ENCODE results near the gene ABCG1. TPM values are rescaled to one million over a fixed set of nuclear protein-coding genes. Genes with fewer than 3 reads are reported as not detected.

ABCG1 gene
- total and polyA plus RNA-seq, 2 donors (not counting 3 experiments of a cell fraction or from before 2014, with no cell fraction given) = 6.7 to 19.6 TPM

- H3K4me3 ChIP-seq (replicated peaks in 1 of 3; ENCODE audit: insufficient read depth in 1 of 3, low read depth in 1 of 3, low read length in 3 of 3) = no peak overlapping the region
- ChIA-PET CTCF (interaction anchor here (1.2 kb wide), 1 partner anchor 29 kb away, joined by 3 read pairs; no protein-coding TSS in a partner anchor), POLR2A (no interaction called here)
- H2AFZ ChIP-seq (ENCODE audit: low read depth, low read length) = no peak overlapping the region
- FAIRE-seq (no peak), DNase-seq (ENCODE audit: low read depth, low spot score) (no peak)
- H3K4me2 ChIP-seq (ENCODE audit: insufficient read depth, low read length) = no peak overlapping the region
- H3K9ac ChIP-seq (replicated peaks; ENCODE audit: extremely low read depth, insufficient read depth, low read length) = no peak overlapping the region
- TF ChIP-seq JUN (IDR thresholded peaks at IDR 0.05; ENCODE audit: borderline replicate concordance, insufficient read depth, insufficient read length, low read depth) = no peak
- TF ChIP-seq, protein P1, sequence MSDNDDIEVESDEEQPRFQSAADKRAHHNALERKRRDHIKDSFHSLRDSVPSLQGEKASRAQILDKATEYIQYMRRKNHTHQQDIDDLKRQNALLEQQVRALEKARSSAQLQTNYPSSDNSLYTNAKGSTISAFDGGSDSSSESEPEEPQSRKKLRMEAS (IDR thresholded peaks at IDR 0.05; ENCODE audit: insufficient read depth, insufficient read length) = no peak
- TF ChIP-seq FOS (IDR thresholded peaks at IDR 0.05; ENCODE audit: borderline replicate concordance, insufficient read depth, low read length) = no peak
- TF ChIP-seq POLR2AphosphoS5 (IDR thresholded peaks at IDR 0.05; ENCODE audit: insufficient read depth, low read depth, low read length) = no peak
- no TSS peak for BruUV-seq (replicated peaks)
- H3K36me3 ChIP-seq (ENCODE audit: control insufficient read depth in 2 of 2, extremely low read depth in 1 of 2, insufficient read depth in 2 of 2, low read length in 2 of 2) = no peaks in the 10 kb centered on the region
- dilution Hi-C loops (cut with MboI; ENCODE audit: extremely low pct_ligation_motif_present, low sequenced_read_pairs) = no loop called here
- H3K9me1 ChIP-seq (replicated peaks; ENCODE audit: control insufficient read depth, extremely low read depth, insufficient read depth, low read length) = no peaks in the 10 kb centered on the region
- H3K9me3 ChIP-seq (replicated peaks; ENCODE audit: control insufficient read depth, insufficient read depth, low read length) = no peaks in the 10 kb centered on the region
- H3K27me3 ChIP-seq (ENCODE audit: control insufficient read depth in 2 of 2, insufficient read depth in 2 of 2, low read length in 2 of 2) = no peaks in the 10 kb centered on the region
- H3K27ac ChIP-seq (ENCODE audit: insufficient read depth, low read depth, low read length) = no peak overlapping the region
- no peaks in the 10 kb centered on the region for H3K4me1 ChIP-seq (ENCODE audit: control insufficient read depth, extremely low read depth, insufficient read depth, low read length)
- no peaks in the 10 kb centered on the region for H4K20me1 ChIP-seq (replicated peaks; ENCODE audit: control insufficient read depth, extremely low read depth, insufficient read depth, low read length)
- intact Hi-C loops (cut with micrococcal nuclease) = no loop called here
- no peaks in the 10 kb centered on the region for H3K79me2 ChIP-seq (ENCODE audit: control insufficient read depth, insufficient read depth, low read length)
Measured at GRCh38 chr21:42287193-42288083, 68.5 kb downstream of the ABCG1 start.

DNA sequence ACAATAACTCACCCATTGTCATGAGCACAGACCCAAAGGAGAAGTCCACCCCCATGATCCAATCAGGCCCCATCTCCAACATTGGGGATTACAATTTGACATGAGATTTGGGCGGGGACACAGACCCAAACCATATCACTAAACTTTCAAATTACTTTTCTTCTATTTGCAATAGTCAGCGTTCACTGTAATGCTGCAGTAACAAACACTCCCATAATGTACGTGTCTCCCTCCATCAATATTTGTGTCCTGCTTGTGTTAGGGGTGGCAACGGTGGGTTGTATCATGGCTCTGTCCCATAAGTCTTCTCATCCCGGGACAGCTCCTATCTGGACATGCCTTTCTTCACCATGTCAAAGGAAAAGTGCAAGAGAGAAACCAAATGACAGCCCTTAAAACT is 70.0 kb downstream of the ABCG1 start:
- ChIA-PET POLR2A (no interaction called here), CTCF (no interaction called here)
- H3K27me3 ChIP-seq (ENCODE audit: control insufficient read depth in 2 of 2, insufficient read depth in 2 of 2, low read length in 2 of 2) = no peaks in the 10 kb centered on the region
- no peaks in the 10 kb centered on the region for H3K9me3 ChIP-seq (replicated peaks; ENCODE audit: control insufficient read depth, insufficient read depth, low read length)
- H2AFZ ChIP-seq (ENCODE audit: low read depth, low read length) = no peak overlapping the region
- no peaks in the 10 kb centered on the region for H3K4me1 ChIP-seq (ENCODE audit: control insufficient read depth, extremely low read depth, insufficient read depth, low read length)
- no peak for TF ChIP-seq CTCF (IDR thresholded peaks at IDR 0.05; ENCODE audit: extremely low read depth in 1 of 2, insufficient read depth in 1 of 2, low read depth in 1 of 2, low read length in 2 of 2)
- TF ChIP-seq MYC (IDR thresholded peaks at IDR 0.05; ENCODE audit: low read depth, low read length) = no peak
- TF ChIP-seq POLR2A (IDR thresholded peaks at IDR 0.05; ENCODE audit: low read depth, low read length) = no peak
- TF ChIP-seq JUN (IDR thresholded peaks at IDR 0.05; ENCODE audit: borderline replicate concordance, insufficient read depth, insufficient read length, low read depth) = no peak
- TF ChIP-seq EZH2 (IDR thresholded peaks at IDR 0.05; ENCODE audit: borderline replicate concordance, low read depth, low read length, severe bottlenecking) = no peak
- TF ChIP-seq POLR2AphosphoS5 (IDR thresholded peaks at IDR 0.05; ENCODE audit: insufficient read depth, low read depth, low read length) = no peak
- TF ChIP-seq, protein P1 (IDR thresholded peaks at IDR 0.05; ENCODE audit: insufficient read depth, insufficient read length) = no peak
- TF ChIP-seq FOS (IDR thresholded peaks at IDR 0.05; ENCODE audit: borderline replicate concordance, insufficient read depth, low read length) = no peak
- TF ChIP-seq GATA2 (IDR thresholded peaks at IDR 0.05; ENCODE audit: insufficient read depth, insufficient read length, low read depth, low read length) = no peak
- no peak overlapping the region for H3K27ac ChIP-seq (ENCODE audit: insufficient read depth, low read depth, low read length)
- no peaks in the 10 kb centered on the region for H3K9me1 ChIP-seq (replicated peaks; ENCODE audit: control insufficient read depth, extremely low read depth, insufficient read depth, low read length)
- FAIRE-seq (no peak), DNase-seq (ENCODE audit: low read depth, low spot score) (no peak)
- H4K20me1 ChIP-seq (replicated peaks; ENCODE audit: control insufficient read depth, extremely low read depth, insufficient read depth, low read length) = no peaks in the 10 kb centered on the region
- dilution Hi-C loops (cut with MboI; ENCODE audit: extremely low pct_ligation_motif_present, low sequenced_read_pairs) (no loop called here), intact Hi-C loops (cut with micrococcal nuclease) (no loop called here)
- H3K9ac ChIP-seq (replicated peaks; ENCODE audit: extremely low read depth, insufficient read depth, low read length) = no peak overlapping the region
- H3K4me2 ChIP-seq (ENCODE audit: insufficient read depth, low read length) = no peak overlapping the region
- no peaks in the 10 kb centered on the region for H3K79me2 ChIP-seq (ENCODE audit: control insufficient read depth, insufficient read depth, low read length)
- BruUV-seq (replicated peaks) = no TSS peak
- no peaks in the 10 kb centered on the region for H3K36me3 ChIP-seq (ENCODE audit: control insufficient read depth in 2 of 2, extremely low read depth in 1 of 2, insufficient read depth in 2 of 2, low read length in 2 of 2)
- H3K4me3 ChIP-seq (replicated peaks in 1 of 3; ENCODE audit: insufficient read depth in 1 of 3, low read depth in 1 of 3, low read length in 3 of 3) = no peak overlapping the region

Measured in endothelial cell of umbilical vein (primary cell).